NCI-H1092 (cell line): ENCODE data around the gene FLAD1.

ENCODE experiments used
- DNase-seq: peaks from one replicate; lab custom pipeline; 2025; lab: John Stamatoyannopoulos, UW

Gene FLAD1

DNA sequence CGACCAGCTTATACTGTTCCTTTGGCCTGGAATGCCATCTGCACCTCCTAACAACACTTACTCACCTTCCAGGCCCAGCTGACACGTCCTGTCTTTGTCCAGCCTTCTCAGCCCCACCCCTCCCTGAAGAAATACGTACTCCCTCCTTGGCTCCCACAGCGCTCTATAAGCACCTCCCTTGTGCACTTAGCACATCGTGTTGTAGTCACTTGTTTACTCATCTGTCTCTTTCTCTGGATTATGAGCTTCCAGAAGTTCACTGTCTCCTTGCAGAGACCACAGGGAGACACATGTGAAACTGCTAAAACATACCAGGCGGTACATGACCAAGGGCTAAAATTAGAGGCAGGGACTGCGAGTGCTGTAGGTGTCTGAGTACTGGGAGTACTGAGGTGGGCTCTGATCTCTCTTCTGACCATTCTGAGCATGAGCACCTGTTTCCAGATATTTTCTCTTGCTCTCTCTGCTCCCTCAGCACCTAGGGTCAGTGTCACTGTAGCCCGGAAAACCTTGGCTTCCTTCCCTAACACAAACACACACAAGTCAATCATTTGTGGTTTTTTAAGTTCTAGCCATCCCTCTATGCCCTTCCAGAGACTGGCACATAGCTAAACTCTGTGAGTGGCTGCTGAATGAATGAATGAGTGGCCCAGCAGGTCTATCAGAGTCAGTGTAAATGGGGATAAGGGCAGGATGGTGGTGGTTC, 55.6 kb downstream of the FLAD1 start:
- DNase-seq = no peak

GRCh38 chr1:155039308-155039669, 56.1 kb downstream of the FLAD1 start:
- DNase-seq = no peak

DNA sequence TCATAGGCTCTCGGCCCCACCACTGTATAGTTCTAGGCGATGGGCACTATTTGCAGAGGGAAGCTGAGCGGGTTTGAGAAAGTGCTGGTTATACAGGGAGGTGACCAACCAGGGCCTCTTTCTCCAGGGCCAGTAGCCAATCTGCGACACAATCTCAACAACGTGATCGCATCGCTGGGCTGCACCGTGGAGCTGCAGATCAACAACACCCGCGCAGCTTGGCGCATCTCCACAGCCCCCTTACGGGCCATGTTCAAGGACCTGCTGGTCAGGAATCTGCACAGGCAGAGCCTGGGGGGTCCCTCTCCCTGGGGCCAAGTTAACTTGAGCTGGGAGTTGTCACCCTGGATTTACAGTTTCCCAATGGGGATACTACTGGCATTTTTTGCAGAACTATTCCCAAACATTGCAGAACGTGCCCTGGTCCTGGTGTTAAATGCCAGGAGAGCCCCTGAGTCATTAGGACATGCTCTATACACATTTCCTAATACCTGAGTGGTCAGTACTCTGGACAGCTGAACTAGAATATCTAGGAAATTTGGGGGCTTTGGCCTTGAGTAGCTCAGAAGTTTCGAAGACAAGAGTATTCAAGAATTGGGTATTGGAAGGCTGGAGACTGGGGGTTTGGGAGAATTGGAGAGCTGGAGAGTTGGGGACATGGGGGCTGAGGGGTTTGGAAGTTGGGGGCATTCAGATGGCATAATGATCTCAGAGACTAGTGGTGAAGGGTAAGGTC, 57.4 kb downstream of the FLAD1 start:
- no peak for DNase-seq
